BLaER1 (cell line): ENCODE measurements around the gene LRRC74B.
"Not testable (repeated sequence)": the region's sequence is repeated elsewhere in the genome, so short reads cannot be mapped to it uniquely, and the experiment has no call there.

Experiments
- H3K27ac ChIP-seq: shearing (Covaris generic); formaldehyde crosslinking; 2 replicates; pipeline ENCODE4 v1.8.1; 2022
- H3K27me3 ChIP-seq: shearing (Covaris generic); formaldehyde crosslinking; 2 replicates; pipeline ENCODE4 v1.8.1; 2022
- H3K36me3 ChIP-seq: shearing (Covaris generic); formaldehyde crosslinking; 2 replicates; pipeline ENCODE4 v1.8.1; 2022
- H3K4me1 ChIP-seq: shearing (Covaris generic); formaldehyde crosslinking; 2 replicates; pipeline ENCODE4 v1.8.1; 2022
- H3K4me2 ChIP-seq: shearing (Covaris generic); formaldehyde crosslinking; 2 replicates; pipeline ENCODE4 v1.8.1; 2022
- H3K4me3 ChIP-seq: shearing (Covaris generic); formaldehyde crosslinking; 2 replicates; pipeline ENCODE4 v1.8.1; 2022
- H3K9ac ChIP-seq: shearing (Covaris generic); formaldehyde crosslinking; 2 replicates; pipeline ENCODE4 v1.8.1; 2022
- H3K9me3 ChIP-seq: shearing (Covaris generic); formaldehyde crosslinking; 2 replicates; pipeline ENCODE4 v1.8.1; 2022
- H4K20me1 ChIP-seq: shearing (Covaris generic); formaldehyde crosslinking; 2 replicates; pipeline ENCODE4 v1.8.1; 2022
- Cebpa-rat ChIP-seq: shearing (Covaris generic); IDR thresholded peaks from 2 replicates; pipeline ENCODE4 v1.8.1; 2022

The LRRC74B gene

DNA sequence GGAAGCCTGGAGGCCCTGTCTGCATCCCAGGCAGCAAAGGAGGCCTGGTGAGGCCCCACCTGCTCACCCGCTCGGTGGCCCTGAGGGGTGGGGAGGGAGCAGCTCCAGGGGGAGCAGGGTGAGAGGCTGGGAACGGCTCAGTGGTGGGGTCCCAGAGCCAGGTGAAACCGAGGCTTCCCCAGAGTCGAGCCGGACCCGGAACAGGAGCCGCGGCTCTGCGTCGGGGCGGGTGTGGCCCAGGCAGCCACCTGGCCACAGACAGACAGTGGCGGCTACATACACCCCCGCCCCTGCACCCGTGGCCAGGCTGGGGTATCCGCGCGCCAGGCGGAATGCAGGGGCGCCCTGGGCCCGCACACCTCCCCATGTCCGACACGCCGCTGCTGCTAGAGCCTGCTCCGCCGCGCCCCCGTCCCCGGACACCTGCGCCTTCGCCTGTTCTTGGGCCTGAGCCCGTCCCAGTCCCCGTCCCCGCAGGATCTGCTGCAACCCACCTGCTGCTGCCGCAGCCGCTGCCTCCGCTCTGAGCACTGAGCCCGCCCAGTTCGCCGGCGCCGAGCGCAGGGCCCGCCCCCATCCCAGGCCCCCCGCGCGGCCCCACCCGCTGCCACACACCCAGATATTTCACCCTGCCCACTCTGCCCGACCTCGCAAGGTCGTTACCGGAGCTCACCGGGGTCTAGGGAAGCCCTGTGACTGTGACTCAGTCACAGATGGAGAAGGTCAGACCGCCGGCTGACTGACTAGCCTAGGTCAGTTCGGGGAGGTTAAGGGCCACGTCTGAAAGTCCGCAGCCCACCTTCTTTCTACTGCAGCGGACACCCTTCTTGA, 13.5 kb upstream of the LRRC74B start, which contains the start of gene SLC7A4:
SLC7A4 (minus strand) TSS at position 525 of the 831 bp plus-strand sequence. CDS start 749 bp downstream, outside the sequence.
- Histone ChIP-seq H4K20me1 (no peaks in the 10 kb centered on the region), H3K27ac (no peak within 1 kb of the TSS), H3K4me3 (no peak within 1 kb of the TSS), H3K4me1 (peaks cover 8% of the 10 kb centered on the region), H3K9me3 (no peaks in the 10 kb centered on the region), H3K27me3 (peaks cover 25% of the 10 kb centered on the region), H3K36me3 (no peaks in the 10 kb centered on the region), H3K4me2 (peak within 1 kb of the TSS; percentile 36; the same call in 1 of the 2 replicates), H3K9ac (no peak within 1 kb of the TSS)
- TF ChIP-seq Cebpa-rat: no peak

GRCh38 chr22:21032868-21033688, 12.7 kb upstream of the LRRC74B start:
- Histone ChIP-seq H3K9me3 (no peaks in the 10 kb centered on the region), H3K27me3 (peaks cover 25% of the 10 kb centered on the region), H4K20me1 (no peaks in the 10 kb centered on the region), H3K27ac (no peak overlapping the region), H3K4me1 (peaks cover 8% of the 10 kb centered on the region), H3K4me3 (no peak overlapping the region), H3K9ac (no peak overlapping the region), H3K36me3 (no peaks in the 10 kb centered on the region), H3K4me2 (0 out of 2 replicates have a peak overlapping the region, but pooled peaks have one; percentile 15)
- no peak for TF ChIP-seq Cebpa-rat

DNA sequence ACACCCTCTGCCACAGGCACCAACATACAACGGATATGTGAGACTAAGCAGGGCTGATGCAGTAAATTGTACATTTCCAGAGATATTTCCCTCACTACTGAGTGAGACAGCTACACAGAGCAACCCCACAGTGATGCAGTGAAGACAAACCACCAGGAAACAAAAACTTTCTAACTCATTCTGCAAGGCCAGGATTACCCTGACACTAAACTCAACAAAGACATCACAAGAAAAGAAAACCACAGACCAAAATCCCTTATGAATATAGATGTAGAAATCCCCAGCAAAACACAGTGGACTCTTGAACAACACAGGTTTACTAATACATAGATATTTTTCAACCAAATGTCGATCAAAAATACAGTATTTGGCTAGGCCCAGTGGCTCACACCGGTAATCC, 11.9 kb upstream of the LRRC74B start:
- Histone ChIP-seq H3K9ac (no peak overlapping the region), H3K4me2 (peak overlapping the region; percentile 15; the same call in 1 of the 2 replicates), H3K27ac (no peak overlapping the region), H3K4me3 (no peak overlapping the region), H4K20me1 (no peaks in the 10 kb centered on the region), H3K27me3 (peaks cover 25% of the 10 kb centered on the region), H3K36me3 (no peaks in the 10 kb centered on the region), H3K9me3 (no peaks in the 10 kb centered on the region), H3K4me1 (peaks cover 8% of the 10 kb centered on the region)
- no peak for TF ChIP-seq Cebpa-rat

- Histone ChIP-seq H4K20me1 (no peaks in the 10 kb centered on the region), H3K9me3 (no peaks in the 10 kb centered on the region), H3K36me3 (no peaks in the 10 kb centered on the region), H3K9ac (no peak overlapping the region), H3K4me3 (no peak overlapping the region), H3K4me2 (no peak overlapping the region), H3K27ac (no peak overlapping the region), H3K4me1 (peaks cover 8% of the 10 kb centered on the region), H3K27me3 (peaks cover 25% of the 10 kb centered on the region)
- no peak for TF ChIP-seq Cebpa-rat
These were observed 10.8 kb upstream of the LRRC74B start for GRCh38 chr22:21034989-21035388.

DNA sequence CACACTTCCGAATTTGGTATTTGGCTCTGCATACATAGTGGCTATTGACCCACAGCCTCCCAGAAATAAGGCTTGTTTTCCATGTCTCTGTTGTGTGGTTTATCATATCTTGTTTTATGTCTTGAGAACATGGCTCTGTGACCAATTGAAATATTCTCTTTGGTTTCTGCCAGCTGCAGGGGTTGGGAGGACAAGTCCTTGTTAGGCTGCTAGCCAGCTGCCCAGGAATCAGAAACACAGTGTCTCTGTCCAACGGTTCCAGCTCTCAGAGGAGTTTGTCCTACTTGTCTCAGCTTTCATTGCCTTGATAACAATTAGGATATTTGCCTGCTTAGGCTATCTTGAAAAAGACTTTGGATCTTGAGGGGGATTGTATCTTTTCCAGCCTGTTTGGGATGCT, 7.3 kb upstream of the LRRC74B start:
- Histone ChIP-seq H3K36me3 (no peaks in the 10 kb centered on the region), H4K20me1 (no peaks in the 10 kb centered on the region), H3K4me1 (peaks cover 7% of the 10 kb centered on the region), H3K27me3 (no peaks in the 10 kb centered on the region; the same call in 1 of the 2 replicates), H3K9me3 (no peaks in the 10 kb centered on the region), H3K4me2 (no peak overlapping the region), H3K4me3 (no peak overlapping the region), H3K27ac (no peak overlapping the region), H3K9ac (no peak overlapping the region)
- TF ChIP-seq Cebpa-rat: no peak

DNA sequence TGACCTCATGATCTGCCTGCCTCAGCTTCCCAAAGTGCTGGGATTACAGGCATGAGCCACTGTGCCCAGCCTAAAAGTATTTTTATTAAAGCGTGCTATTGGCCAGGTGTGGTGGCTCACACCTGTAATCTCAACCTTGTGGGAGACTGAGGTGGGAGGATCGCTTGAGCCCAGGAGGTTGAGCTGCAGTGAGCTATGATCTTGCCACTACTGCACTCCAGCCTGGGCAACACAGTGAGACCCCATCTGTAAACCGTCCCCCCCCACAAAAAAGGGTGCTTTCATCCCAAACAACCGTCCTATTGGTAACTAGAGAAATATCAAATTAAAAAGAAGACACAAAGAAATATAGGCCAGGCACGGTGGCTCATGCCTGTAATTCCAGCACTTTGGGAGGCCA, 6.6 kb upstream of the LRRC74B start:
- not testable (repeated sequence) for H3K4me1 ChIP-seq, H3K27ac ChIP-seq, H3K4me2 ChIP-seq, H3K4me3 ChIP-seq, H3K36me3 ChIP-seq, H4K20me1 ChIP-seq, H3K9ac ChIP-seq, H3K27me3 ChIP-seq, H3K9me3 ChIP-seq

- H3K4me3 ChIP-seq: no peak overlapping the region
- H3K4me2 ChIP-seq: no peak overlapping the region
- H4K20me1 ChIP-seq: peaks cover 6% of the 10 kb centered on the region; the same call in 1 of the 2 replicates
- H3K9ac ChIP-seq: no peak overlapping the region
- TF ChIP-seq Cebpa-rat: no peak
- H3K36me3 ChIP-seq: no peaks in the 10 kb centered on the region
- H3K9me3 ChIP-seq: no peaks in the 10 kb centered on the region
- no peaks in the 10 kb centered on the region for H3K27me3 ChIP-seq
- H3K27ac ChIP-seq: no peak overlapping the region
- H3K4me1 ChIP-seq: peaks cover 29% of the 10 kb centered on the region
These were observed 3.8 kb upstream of the LRRC74B start for GRCh38 chr22:21041937-21042336.

DNA sequence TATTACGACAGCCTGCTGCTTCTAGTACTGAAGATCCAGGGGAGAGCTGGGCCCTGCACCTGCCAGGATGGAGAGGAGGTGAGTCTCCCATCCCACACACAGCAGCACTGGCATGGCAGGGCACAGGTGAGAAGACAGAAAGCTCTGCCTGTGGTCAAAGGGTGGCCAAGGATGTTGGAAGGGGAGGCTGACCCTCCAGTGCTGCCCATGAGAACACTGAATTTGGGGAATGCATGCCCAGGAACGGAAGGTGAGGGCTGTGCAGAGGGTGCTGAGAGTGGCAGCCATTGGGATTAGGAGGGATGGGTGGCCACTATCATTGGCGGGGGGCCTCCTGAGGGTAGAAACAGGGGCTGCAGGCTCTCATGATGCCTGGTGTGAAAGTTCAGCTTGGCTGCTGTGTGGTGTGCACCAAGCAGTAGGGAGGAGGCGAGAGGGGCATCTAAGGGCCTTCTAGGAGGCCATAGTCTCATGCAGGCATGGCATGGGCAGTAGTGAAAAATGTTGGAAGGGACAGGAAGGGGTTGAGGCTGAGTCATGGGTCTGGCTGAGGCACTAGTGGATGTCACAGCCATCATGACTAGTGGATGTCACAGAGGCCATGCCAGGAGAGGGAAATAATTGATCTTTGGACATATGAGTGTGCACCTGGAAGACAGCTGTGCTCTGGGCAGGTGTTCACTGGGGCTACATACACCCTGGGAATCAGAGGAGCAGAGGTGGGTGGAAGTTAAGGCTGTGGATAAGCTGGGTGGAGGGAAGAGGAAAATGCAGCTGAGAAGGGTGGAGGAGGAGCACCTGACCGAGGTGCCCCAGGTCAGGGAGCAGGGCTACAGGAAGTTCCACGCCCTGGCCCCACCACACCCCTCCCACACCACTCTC, 2.5 kb upstream of the LRRC74B start:
- no peak overlapping the region for H3K9ac ChIP-seq
- no peaks in the 10 kb centered on the region for H3K36me3 ChIP-seq
- H3K27me3 ChIP-seq: no peaks in the 10 kb centered on the region
- no peak overlapping the region for H3K4me3 ChIP-seq
- TF ChIP-seq Cebpa-rat: no peak
- H3K4me2 ChIP-seq: peak overlapping the region; percentile 86; the same call in 1 of the 2 replicates
- H4K20me1 ChIP-seq: peaks cover 6% of the 10 kb centered on the region; the same call in 1 of the 2 replicates
- peaks cover 29% of the 10 kb centered on the region for H3K4me1 ChIP-seq
- no peaks in the 10 kb centered on the region for H3K9me3 ChIP-seq
- H3K27ac ChIP-seq: no peak overlapping the region

DNA sequence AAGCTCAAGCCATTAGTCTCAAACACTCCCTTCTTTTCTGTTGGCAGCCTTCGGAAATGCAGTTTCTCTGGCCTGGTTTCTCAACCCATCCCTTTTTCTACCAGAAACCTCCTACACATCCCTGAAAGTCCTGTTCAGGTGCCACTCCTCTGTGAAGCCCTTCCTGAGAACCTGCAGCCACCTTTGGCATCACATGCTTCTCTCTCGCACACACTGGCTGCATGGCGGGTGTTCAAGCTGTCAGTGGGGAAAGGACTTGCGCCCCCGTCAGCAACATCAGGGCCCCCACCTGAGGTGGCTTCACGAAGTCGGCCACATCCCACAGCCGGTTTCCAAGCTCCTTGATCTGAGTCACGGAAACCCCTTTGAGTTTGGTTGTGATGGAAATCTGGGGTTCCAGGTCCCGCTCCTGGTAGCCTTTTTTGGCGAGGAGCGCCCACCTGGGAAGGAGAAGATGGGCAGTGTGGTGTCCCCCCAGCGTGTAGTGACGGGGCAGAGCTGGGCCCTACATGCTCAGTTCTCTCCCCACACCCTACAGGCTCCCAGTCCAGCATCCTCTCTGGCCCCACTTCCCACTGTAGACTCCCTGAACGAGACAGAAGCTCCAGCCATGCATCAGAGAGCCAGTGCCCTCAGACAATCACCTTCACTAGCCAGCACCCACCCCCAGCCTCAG, 1.7 kb upstream of the LRRC74B start:
- Histone ChIP-seq H3K4me2 (peak overlapping the region; percentile 86), H3K9me3 (no peaks in the 10 kb centered on the region), H3K9ac (no peak overlapping the region), H4K20me1 (peaks cover 6% of the 10 kb centered on the region; the same call in 1 of the 2 replicates), H3K27me3 (no peaks in the 10 kb centered on the region), H3K4me1 (peaks cover 29% of the 10 kb centered on the region), H3K27ac (no peak overlapping the region), H3K4me3 (no peak overlapping the region), H3K36me3 (no peaks in the 10 kb centered on the region)
- no peak for TF ChIP-seq Cebpa-rat
